ENCODE results near the gene ZDHHC5. TPM values are rescaled to one million over a fixed set of nuclear protein-coding genes. Genes with fewer than 3 reads are reported as not detected.

Gene ZDHHC5
- total and polyA plus RNA-seq, 2 of the 13 experiments (the other 11 are each of a cell fraction or from before 2014, with no cell fraction given), result 26.6 to 34.0 TPM

- TF ChIP-seq SMC3 (IDR thresholded peaks at IDR 0.05; ENCODE audit: low read length) (peak; percentile 66; the same call in 1 of the 2 replicates), TGIF2 (CRISPR knock-in tag; IDR thresholded peaks at IDR 0.05) (no peak), DBP (CRISPR knock-in tag; IDR thresholded peaks at IDR 0.05; ENCODE audit: not compliant biosample characterization) (no peak), ZNF407 (CRISPR knock-in tag; IDR thresholded peaks at IDR 0.05; ENCODE audit: not compliant biosample characterization) (no peak), BHLHE40 (IDR thresholded peaks at IDR 0.05; ENCODE audit: low read length) (no peak), CTCF (CRISPR knock-in tag; IDR thresholded peaks at IDR 0.05) (peak; percentile 86), CBX5 (CRISPR knock-in tag; IDR thresholded peaks at IDR 0.05; ENCODE audit: borderline replicate concordance) (no peak), ZNF264 (CRISPR knock-in tag; IDR thresholded peaks at IDR 0.05) (no peak), ZNF558 (CRISPR knock-in tag; IDR thresholded peaks at IDR 0.05; ENCODE audit: borderline replicate concordance) (no peak), ZC3H13 (CRISPR knock-in tag; IDR thresholded peaks at IDR 0.05) (no peak), ZNF263 (CRISPR knock-in tag; IDR thresholded peaks at IDR 0.05) (no peak), ZNF878 (CRISPR knock-in tag; IDR thresholded peaks at IDR 0.05) (no peak), ZFX (CRISPR knock-in tag; IDR thresholded peaks at IDR 0.05; ENCODE audit: low read depth) (0 out of 2 replicates have a peak, but pooled peaks have one; percentile 15), GATAD2A (CRISPR knock-in tag; IDR thresholded peaks at IDR 0.05) (0 out of 2 replicates have a peak, but pooled peaks have one; percentile 23)
- TF ChIP-seq, protein P1, sequence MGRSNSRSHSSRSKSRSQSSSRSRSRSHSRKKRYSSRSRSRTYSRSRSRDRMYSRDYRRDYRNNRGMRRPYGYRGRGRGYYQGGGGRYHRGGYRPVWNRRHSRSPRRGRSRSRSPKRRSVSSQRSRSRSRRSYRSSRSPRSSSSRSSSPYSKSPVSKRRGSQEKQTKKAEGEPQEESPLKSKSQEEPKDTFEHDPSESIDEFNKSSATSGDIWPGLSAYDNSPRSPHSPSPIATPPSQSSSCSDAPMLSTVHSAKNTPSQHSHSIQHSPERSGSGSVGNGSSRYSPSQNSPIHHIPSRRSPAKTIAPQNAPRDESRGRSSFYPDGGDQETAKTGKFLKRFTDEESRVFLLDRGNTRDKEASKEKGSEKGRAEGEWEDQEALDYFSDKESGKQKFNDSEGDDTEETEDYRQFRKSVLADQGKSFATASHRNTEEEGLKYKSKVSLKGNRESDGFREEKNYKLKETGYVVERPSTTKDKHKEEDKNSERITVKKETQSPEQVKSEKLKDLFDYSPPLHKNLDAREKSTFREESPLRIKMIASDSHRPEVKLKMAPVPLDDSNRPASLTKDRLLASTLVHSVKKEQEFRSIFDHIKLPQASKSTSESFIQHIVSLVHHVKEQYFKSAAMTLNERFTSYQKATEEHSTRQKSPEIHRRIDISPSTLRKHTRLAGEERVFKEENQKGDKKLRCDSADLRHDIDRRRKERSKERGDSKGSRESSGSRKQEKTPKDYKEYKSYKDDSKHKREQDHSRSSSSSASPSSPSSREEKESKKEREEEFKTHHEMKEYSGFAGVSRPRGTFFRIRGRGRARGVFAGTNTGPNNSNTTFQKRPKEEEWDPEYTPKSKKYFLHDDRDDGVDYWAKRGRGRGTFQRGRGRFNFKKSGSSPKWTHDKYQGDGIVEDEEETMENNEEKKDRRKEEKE (IDR thresholded peaks at IDR 0.05), result no peak
Measured at GRCh38 chr11:57644748-57645688, 22.9 kb upstream of the ZDHHC5 start (continued).
